ENCODE data around the gene HPCAL1.

Gene HPCAL1

DNA sequence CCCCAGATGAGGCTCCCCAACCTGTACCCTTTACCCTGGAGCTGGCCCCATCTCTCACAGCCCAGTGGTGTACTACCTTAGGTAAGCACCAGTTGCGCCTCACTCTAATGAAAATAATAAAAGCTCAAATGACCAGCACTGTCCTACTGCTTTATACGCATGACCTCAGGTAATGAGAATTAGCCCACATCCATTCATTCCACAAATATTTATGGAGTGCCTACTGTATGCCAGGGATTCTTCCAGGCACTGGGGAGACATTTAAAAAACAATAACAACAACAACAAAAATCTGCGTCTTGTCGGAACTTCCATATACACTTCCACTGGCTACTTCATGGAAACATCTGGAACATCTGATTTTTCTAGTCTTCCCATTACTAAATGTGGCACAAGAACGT is 20.8 kb downstream of the HPCAL1 start:
- no peak for DNase-seq (ENCODE audit: low read depth in 2 of 2)

DNA sequence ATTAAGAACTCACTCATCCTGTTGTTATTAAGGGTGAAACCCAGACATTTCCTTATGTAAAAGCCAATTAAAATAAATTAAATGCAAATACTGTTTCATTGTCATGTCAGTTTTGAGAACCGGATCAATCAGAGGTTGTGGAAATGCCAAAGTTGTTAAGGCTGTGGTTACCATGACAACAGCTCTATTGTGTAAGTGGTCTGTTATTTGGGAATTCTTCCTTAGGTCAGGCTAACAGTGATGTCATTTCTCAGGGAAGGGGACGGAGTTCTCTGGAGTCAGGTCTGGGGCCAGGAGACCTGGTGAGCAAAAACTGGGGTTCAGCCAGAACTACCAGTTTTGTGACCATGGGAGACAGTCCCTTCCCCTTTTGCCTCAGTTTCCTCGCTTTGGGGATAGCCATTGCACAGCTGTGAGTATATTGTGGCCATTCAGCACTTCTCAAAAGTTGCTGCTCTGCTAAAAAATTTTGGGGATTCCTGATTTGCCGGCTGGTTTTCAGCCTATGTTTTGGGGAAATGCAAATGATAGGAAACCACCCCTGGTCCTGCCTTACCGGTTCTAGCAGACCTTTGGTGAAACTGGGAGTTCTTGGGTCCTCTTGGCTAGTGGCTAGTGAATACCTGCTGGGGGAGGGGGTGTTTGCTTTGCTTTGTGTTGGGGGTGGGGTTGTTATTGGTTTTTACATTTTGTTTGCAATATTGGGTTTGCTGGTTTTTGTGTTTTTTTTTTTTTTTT is 21.6 kb downstream of the HPCAL1 start:
- DNase-seq (ENCODE audit: low read depth in 2 of 2) = no peak

DNA sequence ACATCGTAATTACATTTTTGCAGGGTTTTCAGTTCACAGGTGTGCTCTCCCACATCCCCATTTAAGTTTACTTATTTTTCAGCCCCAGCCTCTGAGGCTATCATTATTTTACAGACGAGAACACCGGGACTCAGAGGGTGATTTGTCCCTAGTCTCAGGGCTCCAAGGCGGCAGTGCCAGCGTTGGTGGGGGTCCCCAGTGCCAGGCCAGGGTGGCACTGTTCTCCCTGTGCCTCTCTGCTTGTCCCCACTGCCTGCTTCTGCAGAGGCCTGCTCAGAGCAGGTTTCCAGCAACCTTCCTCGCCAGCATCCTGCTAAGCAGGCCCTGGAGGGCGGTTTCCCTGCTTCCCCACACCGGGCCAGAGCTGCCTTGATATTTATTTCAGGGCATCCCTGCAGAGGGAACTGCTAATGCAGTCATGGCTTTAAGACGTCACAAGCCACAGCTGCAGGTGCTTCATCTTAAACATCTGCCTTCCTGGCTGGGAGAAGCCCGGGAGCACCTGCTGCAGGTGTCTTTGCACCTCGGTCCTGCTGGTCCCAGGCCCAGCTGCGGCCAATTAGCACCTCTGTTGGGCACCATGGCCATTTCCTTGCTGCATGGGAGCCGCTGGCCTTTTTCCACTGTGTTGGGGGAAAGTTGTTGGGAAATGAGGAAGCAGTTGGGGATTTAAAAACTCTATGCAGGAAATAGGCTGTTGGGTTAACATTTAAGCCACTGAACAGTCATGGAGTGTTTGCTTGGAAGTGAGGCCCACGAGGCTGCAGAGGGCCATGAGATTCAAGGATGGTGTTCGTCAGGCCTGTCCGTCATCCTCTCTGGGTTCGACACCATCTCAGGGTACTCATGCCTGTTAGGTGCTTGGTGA is 22.8 kb downstream of the HPCAL1 start:
- DNase-seq (ENCODE audit: low read depth in 2 of 2) = no peak

DNA sequence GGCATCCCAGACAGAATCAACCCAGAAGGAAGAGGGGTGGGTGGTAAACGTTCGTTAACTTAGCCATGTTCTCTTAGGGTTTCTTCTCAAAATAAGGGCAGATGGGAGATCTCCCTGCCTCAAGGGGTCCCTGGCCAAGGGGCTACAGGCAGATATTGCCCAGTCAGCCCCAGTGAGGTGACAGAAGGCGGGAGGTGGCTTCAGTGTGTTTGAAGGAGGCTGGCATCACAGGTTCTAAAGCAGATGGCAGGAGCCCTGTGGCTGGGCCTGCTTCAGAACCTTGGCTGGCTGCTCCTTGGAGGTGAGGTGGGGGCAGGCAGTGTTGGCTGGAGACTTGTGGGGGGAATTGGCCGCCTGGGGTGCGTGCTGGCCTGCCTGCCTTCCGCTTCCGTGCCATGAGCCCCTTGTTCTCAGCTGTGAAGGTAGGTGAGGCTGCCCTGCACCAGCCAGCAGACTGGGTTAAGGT is 23.5 kb downstream of the HPCAL1 start:
- DNase-seq (ENCODE audit: low read depth in 2 of 2) = no peak

DNA sequence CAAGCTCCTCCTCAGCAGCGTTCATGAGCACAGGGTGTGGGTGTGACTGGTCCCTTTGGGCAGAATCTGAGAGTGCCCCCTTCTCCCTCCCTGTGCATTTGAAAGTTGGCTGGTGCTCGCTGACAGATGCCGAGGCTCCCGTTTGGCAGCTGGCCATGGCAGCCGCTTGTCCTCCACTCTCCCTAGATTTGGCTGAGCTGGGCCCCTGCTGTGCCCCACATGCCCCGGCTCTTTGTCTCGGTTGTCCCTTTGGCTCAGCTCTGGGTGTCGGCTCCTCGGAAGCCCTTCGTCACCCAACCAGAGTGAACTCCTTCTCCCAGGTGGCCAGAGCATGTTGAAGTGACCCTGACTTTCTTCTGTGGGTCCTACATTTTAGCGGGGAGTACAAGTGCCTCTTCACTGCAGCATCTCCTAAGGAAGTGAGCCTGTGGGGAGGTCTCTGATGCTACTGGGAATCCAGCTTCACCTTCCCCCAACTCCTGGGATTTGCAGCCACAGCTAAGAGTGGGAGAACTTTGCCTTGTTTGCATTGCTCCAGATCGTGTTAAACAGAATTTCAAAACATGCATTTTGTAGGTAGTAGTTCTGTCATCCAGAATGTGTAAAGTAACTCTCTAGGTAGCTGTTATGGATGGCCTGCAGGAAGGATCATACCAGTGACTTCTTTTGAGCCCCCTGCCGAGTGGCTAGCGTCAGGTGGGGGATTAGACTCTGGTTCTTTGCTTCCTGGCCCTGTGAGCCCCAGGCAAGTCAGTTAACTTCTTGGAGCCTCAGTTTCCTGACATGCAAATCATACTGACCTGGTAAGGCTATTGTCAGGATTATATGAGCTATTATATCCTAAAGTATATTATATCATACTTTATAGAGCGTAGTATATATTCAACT is 24.2 kb downstream of the HPCAL1 start:
- no peak for DNase-seq (ENCODE audit: low read depth in 2 of 2)

DNA sequence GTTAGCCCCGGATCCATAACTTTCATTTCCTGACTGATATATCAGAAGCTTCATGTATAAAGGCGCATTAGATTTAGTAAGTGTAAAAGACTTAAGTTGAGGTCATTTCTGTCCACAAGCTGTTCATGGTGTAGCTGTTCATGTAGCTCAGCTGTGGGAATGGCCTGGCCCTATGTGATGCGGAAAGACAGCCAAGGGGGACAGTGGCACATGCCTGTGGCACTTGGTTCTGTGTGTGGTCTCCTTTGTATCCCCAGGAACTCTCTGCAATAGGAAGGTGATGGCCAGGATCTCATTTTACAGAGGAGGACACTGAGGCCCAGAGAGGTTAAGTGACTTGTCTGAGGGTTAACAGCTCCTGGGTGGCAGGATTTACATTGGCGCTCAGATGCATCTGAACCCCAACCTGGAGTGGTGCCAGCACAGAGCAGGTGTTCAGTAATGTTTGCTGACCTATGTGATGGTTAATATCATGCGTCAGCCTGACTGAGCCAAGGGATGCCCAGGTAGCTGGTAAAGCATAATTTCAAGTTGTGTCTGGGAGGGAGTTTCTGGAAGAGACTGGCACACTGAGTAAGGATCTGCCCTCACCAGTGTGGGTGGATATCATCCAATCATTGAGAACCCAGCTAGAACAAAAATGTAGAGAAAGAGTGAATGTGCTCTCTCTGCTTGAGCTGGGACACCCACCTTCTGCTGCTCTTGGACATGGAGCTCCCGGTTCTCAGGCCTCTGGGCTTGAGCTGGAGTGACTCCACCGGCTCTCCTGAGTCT is 25.4 kb downstream of the HPCAL1 start:
- DNase-seq (ENCODE audit: low read depth in 2 of 2) = no peak

DNA sequence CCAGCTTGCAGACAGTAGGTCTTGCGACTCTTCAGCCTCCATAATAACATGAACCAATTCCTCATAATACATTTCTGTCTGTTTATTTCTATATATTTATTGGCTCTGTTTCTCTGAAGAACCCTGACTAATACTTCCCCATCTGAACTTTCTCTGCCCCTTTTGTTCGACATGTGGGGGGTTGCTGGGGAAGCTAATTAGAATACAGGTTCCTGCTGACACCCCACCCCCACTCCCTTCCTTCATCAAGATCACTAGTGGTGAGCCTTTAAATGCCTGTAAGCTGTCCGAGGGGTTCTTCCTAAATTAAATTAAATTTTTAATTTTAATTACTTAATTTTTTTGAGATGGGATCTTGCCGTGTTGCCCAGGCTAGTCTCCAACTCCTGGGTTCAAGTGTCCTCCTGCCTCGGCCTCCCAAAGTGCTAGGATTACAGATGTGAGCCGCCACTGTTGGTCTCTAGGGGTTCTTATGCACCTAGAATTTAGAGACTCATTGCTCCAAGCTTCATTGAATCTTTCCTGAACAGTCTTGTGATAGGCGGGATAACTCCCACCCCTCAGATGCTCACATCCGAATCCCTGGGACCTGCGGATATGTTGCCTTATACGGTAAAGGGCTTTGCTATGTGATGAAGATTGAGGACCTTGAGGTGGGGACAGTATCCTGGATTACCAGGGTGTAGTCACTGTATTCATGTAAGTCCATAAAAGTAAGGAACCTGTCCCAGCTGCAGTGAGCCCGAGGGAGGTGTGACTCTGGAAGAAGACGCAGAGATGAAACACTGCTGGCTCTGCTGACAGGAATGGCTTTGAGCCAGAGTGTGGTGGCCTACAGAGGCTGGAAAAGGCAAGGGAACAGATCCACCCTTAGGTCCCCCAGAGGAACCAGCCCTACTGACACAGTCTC is 26.2 kb downstream of the HPCAL1 start:
- no peak for DNase-seq (ENCODE audit: low read depth in 2 of 2)

DNA sequence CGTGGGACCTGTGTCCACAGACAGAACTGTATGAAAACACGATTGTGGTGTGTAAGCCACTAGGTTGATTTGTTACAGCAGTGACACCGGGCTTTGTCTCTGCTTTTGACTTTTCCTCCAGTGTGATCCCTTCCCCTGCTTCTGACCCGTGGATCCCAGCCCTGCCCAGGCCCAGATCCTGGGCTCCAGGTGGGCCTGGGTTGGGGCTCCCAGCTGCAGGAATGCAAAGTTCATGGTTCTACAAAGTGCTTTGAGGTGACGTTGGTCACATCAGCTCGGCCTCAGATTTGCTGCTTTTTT is 26.8 kb downstream of the HPCAL1 start:
- no peak for DNase-seq (ENCODE audit: low read depth in 2 of 2)

DNA sequence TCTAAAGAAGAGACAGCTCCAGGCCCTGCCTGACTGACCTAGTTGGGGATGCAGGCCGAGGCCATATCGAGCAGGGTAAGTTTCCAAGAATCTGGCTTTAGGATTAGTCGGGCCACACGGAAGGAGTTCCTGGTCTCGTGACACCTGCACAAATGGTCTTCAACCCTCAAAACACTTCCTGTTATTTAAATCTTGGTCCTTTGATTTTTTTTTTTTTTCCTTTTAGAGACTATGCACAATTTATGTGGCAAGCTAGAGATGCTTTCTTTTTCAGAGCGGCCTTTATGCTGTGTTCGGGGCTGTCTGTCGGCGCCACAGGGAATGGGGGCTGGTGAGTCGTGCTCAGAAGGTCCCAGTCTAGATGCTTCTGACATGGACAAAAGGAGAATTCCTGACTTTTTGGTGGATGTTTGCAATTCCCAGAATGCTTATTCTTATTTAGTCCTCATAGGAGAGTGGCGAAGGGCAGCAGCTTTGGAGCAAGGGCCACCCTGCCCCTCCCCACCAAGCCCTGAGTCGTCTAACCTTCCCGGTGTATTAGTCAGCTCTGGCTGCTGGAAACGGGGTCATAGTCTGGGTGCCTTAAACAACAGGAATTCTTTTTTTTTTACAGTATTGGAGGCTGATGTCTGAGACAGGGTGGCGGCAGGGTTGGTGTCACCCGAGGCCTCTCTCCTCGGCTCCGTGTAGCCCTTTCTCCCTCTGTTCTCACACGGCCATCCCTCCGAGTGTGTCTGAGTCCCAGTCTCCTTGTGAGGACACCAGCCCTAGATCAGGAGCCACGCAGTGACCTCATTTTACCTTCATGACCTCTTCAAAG is 27.4 kb downstream of the HPCAL1 start:
- no peak for DNase-seq (ENCODE audit: low read depth in 2 of 2)

DNA sequence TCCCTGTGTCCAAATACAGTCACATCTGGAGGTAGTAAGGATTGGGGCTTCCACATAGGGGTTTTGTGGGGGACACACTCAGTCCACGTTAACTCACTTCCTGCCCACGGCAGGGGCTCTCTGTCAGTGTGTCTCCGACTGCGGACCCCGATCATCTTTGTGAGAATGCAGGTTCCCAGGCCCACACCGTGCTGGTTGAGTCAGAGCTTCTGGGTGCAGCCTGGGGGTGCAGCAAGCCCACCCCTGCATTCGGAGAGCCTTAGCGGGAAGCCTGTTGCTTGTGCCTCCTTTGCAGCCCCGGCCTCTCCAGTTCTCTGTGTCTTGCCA is 28.0 kb downstream of the HPCAL1 start:
- no peak for DNase-seq (ENCODE audit: low read depth in 2 of 2)

DNA sequence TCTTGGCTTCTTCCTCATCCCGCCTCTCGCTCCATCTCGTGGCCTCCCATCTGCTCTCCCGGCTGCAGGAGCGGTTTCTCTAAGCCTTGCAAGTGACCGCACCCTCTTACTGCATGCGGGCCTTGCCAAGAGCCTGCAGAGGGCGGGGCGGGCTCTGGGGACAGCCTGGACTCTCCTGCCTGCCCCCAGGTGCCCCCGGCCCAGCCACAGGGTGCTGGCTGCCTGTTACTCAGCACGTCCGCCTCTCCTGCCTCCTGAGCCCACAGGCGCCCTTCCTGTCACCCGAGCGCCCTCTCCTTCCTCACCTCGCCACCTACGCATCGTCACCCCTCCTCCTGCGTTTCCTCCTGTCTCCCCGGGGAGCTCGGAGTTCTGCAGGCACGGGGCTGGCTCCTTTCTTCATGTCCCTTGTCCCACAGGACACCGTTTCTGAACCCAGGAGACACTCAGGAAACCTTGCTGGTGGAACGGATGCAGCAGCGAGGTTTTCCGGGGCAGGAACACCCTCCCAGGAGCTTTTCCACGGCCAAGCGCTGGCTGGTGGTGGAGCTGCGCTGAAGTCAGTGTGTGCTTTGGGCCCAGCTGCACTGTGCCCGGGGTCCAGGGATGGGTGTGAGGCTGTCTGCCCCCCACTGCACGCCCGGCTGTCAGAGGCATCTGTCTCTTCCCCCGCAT is 28.5 kb downstream of the HPCAL1 start:
- no peak for DNase-seq (ENCODE audit: low read depth in 2 of 2)

DNA sequence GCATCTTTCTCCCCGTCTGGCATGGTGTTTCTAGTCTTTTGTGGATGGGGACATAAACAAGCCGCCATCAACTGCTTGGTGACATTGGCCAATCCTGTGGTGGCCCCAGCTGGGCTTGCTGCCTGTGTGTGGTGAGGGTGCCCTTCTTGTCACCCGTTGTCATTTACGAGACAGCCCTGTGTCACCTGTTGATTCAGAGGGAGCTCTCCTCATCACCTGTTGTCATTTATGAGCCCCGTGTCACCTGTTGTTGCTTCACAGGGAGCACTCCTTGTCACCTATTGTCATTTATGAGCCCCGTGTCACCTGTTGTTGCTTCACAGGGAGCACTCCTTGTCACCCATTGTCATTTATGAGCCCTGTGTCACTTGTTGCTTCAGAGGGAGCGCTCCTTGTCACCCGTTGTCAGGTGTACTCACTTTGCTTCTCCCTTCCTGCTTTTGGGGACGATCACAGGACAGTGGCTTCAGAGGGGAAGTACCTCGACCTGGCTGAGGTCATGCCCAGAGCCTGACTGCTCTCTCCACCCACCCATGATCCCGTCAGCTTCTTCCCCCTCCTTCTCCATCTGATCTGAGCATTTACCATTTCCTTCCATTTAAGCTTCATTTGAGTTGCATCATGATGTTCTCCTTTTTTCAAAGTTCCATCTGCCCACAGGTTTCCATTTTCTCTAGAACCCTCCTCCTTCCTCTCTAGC is 29.1 kb downstream of the HPCAL1 start:
- DNase-seq (ENCODE audit: low read depth in 2 of 2) = no peak

DNA sequence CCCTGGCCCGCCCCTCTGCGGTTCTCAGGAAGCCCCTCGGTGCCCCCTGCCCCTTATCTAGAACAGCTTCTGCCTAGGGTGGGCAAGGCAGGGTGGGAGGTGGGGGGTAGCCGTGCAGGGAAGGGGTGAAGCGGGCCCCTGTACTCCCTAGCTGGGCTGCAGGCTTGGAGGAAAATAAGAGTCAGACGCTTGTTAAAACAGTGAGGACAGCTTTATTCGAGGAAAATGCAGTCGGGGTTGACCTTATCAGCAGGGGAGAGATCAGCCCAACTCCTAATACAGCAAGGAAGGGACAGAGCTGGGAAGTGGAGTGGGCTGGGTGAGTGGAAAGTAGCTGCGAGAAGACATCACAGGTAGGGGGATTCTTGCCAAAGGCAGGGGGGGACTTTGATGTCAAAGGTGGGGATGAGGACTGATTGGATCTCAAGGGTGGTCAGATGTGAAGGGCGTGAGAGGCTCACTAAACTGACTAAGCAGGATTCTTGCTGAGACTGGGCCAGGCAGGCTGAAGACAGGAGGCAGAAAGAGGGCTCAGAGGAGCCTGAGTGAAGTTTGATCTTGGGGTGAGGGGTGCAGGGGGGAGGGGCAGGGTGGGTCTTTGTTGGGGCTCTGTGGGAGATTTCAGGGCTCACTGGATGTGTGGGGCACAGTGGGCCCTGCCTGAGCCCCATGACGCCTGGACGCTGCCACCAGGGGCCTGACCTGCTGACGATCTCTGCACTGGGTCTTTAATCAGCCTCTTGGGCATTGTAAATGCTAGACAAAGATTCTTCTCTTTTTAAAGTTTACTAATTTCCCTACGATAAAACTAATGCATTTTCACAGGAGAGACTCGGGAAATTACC is 29.9 kb downstream of the HPCAL1 start:
- no peak for DNase-seq (ENCODE audit: low read depth in 2 of 2)

DNA sequence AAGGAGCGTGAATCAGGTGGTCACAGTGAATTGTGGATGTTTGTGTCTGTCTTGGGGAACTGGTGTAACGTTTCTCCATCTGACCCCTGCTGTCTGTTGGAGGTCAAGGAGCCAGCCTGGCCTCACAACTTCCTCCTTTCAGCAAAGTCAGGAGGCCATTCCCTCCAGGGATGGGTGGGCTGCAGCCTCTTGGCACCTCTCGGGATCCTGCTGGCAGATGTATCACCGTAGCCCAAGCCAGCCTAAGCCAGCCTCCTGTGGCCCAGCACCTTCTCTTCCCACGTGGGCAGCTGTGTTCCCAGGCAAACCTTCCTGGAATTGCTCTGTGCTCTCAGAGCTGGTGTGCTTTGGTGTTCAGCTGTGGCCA is 30.5 kb downstream of the HPCAL1 start:
- DNase-seq (ENCODE audit: low read depth in 2 of 2) = no peak

DNA sequence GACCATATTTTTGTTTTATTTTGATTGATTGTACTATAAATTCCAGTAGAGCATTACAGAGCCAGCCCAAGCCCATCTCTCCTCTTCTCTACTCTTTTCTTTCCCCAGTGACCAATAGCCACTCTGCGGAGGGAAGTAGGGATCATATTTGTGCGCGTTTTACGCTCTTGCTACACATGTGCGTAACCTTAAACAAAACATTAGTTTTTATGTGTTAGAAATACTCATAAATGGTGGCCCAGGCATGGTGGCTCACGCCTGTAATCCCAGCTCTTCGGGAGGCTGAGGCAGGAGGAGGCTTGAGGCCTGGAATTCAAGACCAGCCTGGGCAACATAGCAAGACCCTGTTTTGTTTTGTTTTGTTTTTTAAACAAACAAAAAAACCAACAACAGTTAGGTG is 31.3 kb downstream of the HPCAL1 start:
- no peak for DNase-seq (ENCODE audit: low read depth in 2 of 2)

DNA sequence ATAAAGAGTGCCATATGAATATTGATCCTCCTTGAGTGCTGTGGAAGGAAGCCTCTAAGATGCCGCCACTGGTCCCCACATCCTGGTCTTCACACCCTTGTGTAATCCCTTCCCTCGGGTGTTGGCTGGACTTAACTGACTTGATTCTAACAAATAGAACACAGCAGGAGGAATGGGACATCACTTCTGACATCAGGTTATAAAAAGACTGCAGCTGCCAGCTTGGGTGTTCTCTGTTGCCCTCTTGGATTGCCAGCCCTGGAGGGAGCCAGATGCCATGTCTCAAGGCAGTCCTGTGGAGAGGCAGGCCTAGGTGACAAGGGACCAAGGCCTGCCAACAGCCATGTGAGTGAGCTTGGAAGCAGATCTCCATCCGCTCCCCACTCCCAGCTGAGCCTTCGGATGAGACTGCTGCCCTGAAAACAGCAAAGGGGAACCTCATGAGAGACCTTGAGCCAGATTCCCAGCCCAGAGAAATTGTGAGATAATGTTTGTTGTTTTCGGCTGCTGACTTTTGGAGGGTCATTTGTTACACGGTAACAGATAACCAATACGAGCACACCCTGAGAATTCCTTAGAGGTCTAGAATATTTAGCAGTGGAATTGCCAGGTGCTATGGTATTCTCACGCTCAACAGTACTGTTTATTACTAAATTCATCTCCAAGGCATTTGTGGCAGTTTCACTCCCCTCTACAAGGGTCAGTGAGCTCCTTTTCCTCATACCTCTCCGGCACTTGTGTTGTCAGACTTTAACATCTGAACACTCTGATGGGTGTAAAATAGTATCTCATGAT is 32.5 kb downstream of the HPCAL1 start:
- DNase-seq (ENCODE audit: low read depth in 2 of 2) = no peak

DNA sequence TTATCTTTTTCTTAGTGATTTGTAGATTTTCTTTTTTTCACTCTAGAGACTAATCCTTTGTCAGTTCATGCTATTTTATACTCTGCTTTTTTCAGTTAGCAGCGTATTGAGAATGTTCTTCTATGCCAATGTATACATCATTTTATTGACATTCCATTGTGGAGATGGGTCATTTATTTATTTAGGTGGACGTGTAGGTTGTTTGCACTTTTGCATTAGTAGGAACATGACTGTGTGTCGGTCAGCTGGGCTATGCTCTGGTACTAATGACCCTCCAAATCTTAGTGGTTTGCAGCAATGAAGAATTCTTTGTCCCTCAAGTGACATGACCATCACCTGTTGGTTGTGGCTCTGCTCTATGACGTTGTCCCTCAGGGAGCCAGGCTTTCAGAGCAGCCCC is 33.6 kb downstream of the HPCAL1 start:
- no peak for DNase-seq (ENCODE audit: low read depth in 2 of 2)

Measured in fibroblast of skin of left biceps (primary cell).